Left colon (tissue), 2 donors: ENCODE data around the gene RD3L. TPM values are rescaled to one million over a fixed set of nuclear protein-coding genes. Genes with fewer than 3 reads are reported as not detected.

ENCODE experiments used
- ATAC-seq: fragments of 200-7000 bp; cut with Tn5 transposase; one replicate; pipeline ENCODE4 v1.9.1; 2020; ENCODE audit warnings: mild to moderate bottlenecking, moderate library complexity
- DNase-seq, 2 donors: peaks; one replicate each; pipeline ENCODE4 v3.0.0-alpha.2; 2020
- intact Hi-C, 2 donors: fragments of 100-400 bp; cut with DNase I in 1 of 2; cut with micrococcal nuclease in 1 of 2; formaldehyde crosslinking; loops; one replicate each; pipeline versions ENCODE4 v1.11.2 to v1.14.0; 2022; cut with DNase I, micrococcal nuclease
- total RNA-seq, 2 donors: library from RNA; stranded (reverse); fragmentation: NEBNext Ultra II Directional; extraction: Animal tissue kit (Norgen Biotek cat#: 25700); gene quantifications; one replicate each; pipeline ENCODE4 v1.2.1, GENCODE V29; 2021
- donor health status: DM: no; HTN: no; CAD: no.
- donor health status: DM: yes; HTN: yes; CAD: no.

The RD3L gene
- total RNA-seq, 2 donors from 2014 or later: not detected

- intact Hi-C loops: loop anchor here in 1 of 2 donors (10.0 kb wide), 1 partner anchor 105 kb away; no protein-coding TSS in a partner anchor
- ATAC-seq: no peak
Observed at GRCh38 chr14:103899833-103900232, 42.5 kb downstream of the RD3L start.

DNA sequence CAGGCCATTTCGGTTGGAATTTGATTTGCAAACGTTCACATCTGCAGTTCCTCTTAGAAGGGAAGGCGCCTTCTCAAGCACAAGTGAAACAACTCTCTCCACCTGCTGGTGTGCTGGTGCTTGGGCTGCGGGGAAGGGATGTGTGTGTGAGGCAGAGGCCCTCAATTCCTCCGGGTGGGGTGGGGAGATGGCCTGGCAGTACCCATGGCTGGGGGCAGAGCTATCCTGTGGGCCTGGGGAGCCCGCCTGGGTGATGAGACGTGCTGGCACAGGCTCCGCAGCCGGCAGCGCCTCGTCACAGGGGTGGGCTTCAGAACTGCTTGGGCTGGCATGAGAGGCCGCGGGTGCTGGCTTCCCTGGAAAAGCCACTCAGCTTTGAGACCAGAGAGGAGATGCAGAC lies 43.0 kb downstream of the RD3L start:
- ATAC-seq (no peak), DNase-seq (no peak)
- intact Hi-C loops: no loop called here

More at GRCh38 chr14:103899833-103900232, 42.5 kb downstream of the RD3L start:
- DNase-seq: no peak

DNA sequence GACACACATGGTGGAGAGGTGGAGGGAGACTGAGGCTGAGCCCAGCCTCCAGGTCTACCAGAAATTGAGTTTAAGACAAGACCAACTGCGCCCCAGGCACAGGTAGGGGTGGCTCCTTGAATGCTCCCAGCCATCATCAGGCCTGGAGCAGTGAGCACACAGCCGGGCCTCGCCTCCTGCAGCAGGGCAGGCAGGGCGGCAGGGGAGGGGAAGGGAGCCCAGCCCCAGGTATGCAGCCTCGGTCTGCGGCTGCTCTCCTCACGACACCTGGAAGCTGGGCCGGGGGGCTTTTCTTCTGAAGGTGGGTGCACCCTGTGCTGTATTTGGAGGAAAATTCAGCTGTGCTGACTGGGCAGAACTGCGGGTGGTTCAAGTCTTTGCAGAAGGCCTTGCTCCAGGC lies 43.6 kb downstream of the RD3L start:
- no peak for DNase-seq
- peak; percentile 28 for ATAC-seq
- intact Hi-C loops: no loop called here

- DNase-seq: no peak
- intact Hi-C loops: no loop called here
- ATAC-seq: no peak
Observed at GRCh38 chr14:103898204-103898603, 44.1 kb downstream of the RD3L start.

DNA sequence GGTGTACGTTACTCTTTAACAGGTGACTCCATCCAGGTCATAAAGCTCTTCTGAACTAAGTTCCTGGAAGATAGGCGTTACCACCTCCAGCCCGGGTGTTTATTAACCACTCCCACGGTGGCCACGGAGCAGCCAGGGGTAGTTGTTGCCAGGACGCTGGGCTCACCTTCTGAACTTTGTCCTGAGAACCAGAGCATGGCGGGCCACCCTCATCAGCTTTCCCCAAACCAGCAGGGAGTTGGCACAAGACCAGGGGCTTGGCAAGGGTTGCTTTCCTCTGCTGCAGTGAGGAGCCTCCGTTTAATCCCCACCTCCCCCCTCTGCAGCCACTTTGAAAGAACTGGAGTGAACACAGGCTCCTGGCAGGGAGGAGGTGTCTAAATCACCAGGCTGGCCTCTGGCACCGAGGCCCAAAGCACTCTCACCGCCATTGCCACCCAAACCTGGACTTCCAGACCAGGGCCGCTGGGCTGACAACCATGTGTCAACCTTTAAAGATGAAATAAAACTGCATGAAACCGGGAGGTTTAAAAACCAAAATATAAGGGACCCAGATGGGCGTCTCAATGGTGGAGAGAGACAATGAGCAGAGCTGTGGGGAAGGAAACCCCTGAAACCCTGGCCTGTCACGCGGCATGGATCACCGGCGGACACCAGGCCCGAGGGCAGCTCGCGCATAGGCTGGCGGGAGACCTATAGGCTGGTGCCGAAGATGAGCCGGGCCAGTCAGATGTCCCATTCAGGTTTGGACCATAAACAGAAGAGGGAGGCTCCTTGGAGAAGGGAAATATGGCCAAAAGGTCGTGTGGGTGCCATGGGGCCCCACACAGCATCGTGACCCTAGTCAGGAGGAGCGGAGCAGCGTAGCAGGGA lies 45.0 kb downstream of the RD3L start:
- peak; percentile 87 to 93 for DNase-seq
- ATAC-seq: peak; percentile 81
- intact Hi-C loops: no loop called here

GRCh38 chr14:103896578-103896977 lies 45.8 kb downstream of the RD3L start:
- no peak for ATAC-seq
- intact Hi-C loops: no loop called here
- DNase-seq: no peak

GRCh38 chr14:103894723-103895059 lies 47.6 kb downstream of the RD3L start:
- no peak for DNase-seq
- peak; percentile 27 for ATAC-seq
- intact Hi-C loops: no loop called here

- ATAC-seq (peak; percentile 34), DNase-seq (peak; percentile 55 to 58)
- intact Hi-C loops: no loop called here
Observed at GRCh38 chr14:103894034-103894722, 48.2 kb downstream of the RD3L start.

GRCh38 chr14:103892247-103892646 lies 50.1 kb downstream of the RD3L start:
- intact Hi-C loops: no loop called here
- ATAC-seq (no peak), DNase-seq (no peak)

- intact Hi-C loops: no loop called here
- no peak for ATAC-seq
- no peak for DNase-seq
Observed at GRCh38 chr14:103891667-103892215, 50.6 kb downstream of the RD3L start.

DNA sequence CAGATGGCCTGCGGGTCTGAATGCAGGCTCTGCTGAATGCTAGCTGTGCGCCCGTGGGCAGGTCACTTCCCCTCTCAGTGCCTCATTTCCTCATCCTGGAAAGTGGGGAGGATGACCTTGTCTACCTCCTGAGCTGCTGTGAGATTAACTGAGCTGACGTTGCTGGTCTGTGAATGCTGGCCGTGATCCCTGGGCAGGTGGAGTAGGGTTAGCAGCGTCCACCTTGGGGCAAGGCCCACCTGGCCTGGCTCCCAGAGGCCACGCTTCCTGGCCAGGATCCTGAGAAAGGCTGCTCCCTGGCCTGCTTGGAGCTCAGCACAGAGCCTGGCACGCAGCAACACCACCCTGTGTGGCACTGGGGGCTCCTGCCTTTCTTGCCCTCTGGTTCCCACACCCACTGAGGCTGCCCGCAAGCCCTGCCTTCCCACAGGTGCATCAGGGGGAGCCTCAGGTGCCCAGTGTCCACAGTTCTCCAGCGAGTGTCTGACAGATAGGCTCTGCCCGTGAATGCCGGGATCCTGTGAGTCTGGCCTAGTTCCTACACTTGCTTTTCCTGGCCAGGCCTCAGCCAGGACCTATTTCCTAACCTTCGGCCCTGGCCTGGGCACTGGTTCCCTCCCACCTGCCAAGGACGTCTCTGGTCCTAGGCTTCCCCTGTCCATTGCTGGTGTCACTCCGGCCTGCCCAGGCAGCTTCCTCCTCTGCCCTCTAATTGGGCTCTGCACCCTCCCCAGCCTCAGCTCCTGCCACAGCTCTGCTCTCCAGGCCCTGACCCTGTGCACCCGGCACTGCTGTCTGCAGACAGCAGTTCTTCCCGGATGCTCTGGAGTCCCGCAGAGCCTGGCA lies 51.3 kb downstream of the RD3L start:
- DNase-seq (no peak), ATAC-seq (no peak)
- intact Hi-C loops: no loop called here

Other genes with a start within 250 kb of the RD3L start
- gene XRCC3, start 227.1 kb downstream of the RD3L start, total RNA-seq: 10 to 100 TPM in 1 of 2 donors, 1 to 10 TPM in 1; 7.9 to 16.2 TPM
- gene ZFYVE21, start 226.7 kb downstream of the RD3L start, total RNA-seq: 10 to 100 TPM; 51.2 to 54.9 TPM
- 10 to 100 TPM; 52.9 to 67.2 TPM for gene PPP1R13B, start 95.0 kb downstream of the RD3L start, total RNA-seq
- gene TDRD9, start 14.1 kb downstream of the RD3L start, total RNA-seq: under 1 TPM; 0.22 to 0.24 TPM
- 10 to 100 TPM in 1 of 2 donors, 1 to 10 TPM in 1; 9.4 to 60.8 TPM for gene ASPG, start 143.2 kb upstream of the RD3L start, total RNA-seq
- 1 to 10 TPM; 5.7 to 5.8 TPM for gene KIF26A, start 196.1 kb upstream of the RD3L start, total RNA-seq